ENCODE results near the gene ZFX.
"Not testable (repeated sequence)": the region's sequence is repeated elsewhere in the genome, so short reads cannot be mapped to it uniquely, and the experiment has no call there.

ZFX gene

DNA sequence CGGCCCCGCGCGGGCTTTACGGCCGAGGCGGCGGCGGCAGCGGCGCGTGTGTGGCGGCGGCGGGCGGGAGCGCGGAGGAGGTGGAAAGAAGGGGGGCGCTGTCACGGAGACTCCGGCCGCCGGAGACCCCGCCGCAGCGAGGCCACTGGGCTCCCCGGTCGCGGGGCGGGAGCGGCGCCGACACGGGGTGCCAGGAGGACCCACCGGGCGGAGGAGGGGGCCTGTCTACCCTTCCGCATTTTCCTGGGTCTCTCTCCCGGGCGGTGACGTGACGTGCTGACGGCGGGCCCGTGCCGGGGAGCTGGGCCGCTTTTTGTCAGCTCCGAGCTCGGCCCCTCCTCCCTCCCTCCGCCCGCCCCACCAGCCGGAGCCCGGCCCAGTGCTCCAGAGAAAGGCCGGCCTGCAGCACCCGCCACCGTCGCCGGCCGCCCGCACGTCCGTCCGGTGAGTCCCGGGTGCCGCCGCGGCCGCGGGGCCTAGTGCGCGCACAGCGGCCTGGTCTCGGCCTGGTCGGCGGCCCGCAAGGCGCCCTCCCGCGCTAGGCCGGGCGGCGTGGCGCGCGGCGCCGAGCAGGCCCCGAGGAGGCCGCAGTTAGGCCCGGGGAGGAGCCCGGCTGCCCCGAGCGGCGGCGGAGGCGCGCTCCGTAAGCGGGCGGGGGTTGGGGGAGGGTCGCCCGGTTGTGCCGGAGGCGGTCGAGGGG, at the start of gene ZFX:
Gene ZFX (plus strand): TSS at position 379 of the 700 bp plus-strand sequence. CDS start 23,014 bp downstream, outside the sequence.
- DNase-seq, result no peak

- DNase-seq, result no peak
Observed at GRCh38 chrX:24100713-24101112, 48.8 kb upstream of the ZFX start.

DNA sequence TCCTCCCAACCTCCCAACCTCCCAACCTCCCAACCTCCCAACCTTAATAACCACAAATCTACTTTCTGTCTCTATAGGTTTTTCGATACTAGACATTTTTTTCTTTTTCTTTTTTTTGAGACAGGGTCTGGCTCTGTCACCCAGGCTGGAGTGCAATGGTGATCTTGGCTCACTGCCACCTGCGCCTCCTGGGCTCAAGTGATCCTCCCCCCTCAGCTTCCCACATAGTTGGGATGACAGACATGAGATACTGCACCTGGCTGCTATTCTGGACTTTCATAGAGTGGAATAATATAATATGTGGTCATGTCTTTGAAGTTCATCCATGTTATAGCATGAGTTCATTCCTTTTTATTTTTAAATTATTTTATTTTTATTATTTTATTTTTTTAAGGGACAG, 39.5 kb upstream of the ZFX start:
- DNase-seq, result no peak

- DNase-seq, result no peak
Observed at GRCh38 chrX:24113181-24113580, 36.3 kb upstream of the ZFX start.

GRCh38 chrX:24117258-24117657, 32.3 kb upstream of the ZFX start:
- no peak for DNase-seq

- DNase-seq, result no peak
Observed at GRCh38 chrX:24124244-24124799, 25.2 kb upstream of the ZFX start.

DNA sequence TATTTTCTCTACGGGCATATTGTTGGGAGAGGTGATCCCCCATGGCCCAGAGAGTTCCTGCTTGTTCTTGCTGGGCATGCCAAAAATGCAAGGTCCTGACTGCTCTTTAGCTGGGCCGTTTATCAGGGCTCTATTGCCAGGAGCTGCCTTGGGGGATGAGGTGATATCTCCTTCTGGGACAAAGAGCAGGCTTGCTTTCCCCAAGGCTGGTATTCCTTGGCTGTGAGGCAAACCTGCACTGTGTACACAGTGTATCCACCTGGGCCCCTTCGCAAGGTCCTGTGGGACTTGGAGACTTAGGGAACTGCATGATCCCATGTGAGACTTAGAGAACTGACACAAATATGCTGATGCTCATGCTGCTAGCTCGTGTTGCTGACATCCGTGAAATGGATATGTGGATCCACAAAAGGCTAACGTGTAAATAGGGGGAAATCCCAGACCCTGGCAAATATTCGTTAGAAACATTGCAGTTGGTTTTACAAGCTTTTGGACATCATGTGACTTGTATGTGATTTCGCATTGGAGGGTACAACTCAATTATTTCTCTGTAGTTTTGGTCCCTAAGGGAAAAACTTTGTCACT, 24.4 kb upstream of the ZFX start:
- DNase-seq, result no peak

DNA sequence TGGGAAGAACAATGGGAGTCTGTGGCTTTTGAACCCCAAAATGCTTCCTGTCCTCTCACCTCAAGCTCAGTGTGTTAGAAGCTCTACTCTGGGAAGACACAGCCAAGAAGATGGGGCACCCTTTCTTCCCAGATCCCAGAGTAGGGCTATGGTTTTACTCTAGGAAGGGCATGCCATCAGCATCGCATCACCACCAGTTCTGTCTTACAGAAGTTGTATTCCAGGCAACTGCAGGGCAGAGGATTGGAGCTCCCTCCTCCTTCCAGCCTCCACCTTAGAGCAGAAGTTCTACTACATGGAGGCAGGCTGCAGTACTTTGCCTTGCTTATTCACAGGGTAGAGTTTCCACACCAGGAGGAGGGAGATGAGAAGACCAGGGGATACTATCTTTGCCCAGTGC, 18.1 kb upstream of the ZFX start:
- no peak for DNase-seq

- no peak for DNase-seq
Observed at GRCh38 chrX:24133312-24133711, 16.2 kb upstream of the ZFX start.

DNA sequence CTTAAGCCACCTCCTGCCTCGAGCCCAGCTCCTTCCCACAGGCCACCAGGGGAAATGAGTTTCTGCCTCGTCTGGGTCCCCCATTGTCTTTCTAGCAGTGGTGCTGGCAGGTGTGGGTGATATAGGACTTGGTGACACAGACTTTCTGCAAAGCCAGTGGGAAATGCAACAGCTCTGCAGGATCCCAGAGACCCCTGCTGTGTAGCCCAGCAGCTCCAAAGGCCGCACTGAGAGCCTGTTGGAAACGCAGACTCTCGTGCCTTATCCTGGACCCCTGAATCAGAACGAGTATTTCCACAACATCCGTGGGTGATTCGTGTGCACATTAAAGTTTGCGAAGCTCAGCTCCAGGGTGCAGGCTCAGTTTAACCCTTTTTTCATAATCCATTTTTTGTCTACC, 13.8 kb upstream of the ZFX start:
- not testable (repeated sequence) for DNase-seq

- DNase-seq, result no peak
Observed at GRCh38 chrX:24137192-24137591, 12.3 kb upstream of the ZFX start.

DNA sequence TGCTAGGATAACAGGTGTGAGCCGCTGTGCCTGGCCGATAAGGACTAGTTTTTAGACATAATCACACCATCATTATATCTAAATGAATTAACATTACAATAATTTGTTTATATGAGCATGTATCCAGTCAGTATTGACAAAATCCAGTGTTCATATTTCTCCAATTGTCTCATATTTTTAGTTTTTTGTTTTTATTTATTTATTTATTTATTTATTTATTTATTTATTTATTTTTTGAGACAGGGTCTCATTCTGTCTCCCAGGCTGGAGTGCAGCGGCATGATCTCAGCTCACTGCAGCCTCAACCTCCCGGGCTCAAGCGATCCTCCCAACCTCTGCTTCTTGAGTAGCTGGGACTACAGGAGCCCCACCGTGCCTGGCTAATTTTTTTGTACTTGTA, 5.5 kb upstream of the ZFX start:
- DNase-seq, result not testable (repeated sequence)

DNA sequence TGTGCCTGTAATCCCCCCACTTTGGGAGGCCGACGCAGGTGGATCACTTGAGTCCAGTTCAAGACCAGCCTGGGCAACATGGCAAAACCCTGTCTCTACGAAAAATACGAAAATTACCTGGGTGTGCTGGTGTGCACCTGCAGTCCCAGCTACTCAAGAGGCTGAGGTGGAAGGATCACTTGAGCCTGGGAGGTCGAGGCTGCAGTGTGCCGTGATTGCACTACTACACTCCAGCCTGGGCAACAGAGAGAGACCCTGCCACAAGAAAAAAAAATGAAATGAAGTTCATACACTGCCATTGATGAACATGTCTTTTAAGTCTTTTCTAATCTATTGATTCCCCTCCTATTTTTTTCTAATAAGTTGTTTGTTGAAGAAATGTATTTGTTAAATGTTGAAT, 5.0 kb upstream of the ZFX start:
- no peak for DNase-seq

DNA sequence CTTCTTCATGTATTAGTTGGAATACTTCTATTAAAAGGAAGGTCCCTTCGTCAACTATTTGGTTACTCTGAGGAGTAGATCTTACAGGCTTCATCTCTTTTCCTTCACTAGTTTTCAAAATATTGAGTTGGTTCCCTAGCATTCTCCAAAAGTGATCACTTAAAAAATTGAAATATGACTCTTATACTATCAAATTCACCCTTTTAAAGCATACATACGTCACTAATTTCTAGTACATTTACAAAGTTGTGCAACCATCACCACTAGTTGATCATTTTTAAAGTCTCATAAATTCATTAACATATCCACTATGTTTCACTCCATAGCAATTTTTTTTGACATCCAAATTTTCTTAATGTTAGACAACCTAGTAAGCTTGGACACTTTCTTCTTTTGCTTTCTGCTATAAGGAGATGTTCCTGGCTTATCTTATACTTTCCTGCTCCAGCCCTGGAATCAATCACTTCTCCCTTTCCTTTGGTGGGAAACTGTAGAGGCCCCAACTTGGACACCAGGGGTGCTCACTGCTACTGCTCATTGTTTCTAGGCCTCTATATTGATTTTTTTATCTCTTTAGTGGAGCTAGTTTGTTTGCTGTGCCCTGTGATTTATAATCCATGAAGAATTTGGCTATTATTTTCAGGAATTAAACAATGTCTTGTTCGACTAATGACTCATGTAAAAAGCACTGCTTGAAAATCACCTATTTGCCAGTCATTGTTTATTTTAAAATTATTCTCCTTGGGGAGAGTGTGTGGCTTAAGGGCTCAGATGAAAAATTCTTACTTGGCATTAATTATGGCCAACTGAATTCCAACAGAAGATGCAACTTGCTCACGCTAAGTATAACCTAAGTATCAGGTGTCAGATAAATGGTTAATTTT, 4.0 kb upstream of the ZFX start:
- no peak for DNase-seq

- no peak for DNase-seq
Observed at GRCh38 chrX:24146283-24146949, 3.1 kb upstream of the ZFX start.

GRCh38 chrX:24147165-24147564, 2.4 kb upstream of the ZFX start:
- no peak for DNase-seq

- no peak for DNase-seq
Observed at GRCh38 chrX:24148121-24148520, 1.4 kb upstream of the ZFX start.

DNA sequence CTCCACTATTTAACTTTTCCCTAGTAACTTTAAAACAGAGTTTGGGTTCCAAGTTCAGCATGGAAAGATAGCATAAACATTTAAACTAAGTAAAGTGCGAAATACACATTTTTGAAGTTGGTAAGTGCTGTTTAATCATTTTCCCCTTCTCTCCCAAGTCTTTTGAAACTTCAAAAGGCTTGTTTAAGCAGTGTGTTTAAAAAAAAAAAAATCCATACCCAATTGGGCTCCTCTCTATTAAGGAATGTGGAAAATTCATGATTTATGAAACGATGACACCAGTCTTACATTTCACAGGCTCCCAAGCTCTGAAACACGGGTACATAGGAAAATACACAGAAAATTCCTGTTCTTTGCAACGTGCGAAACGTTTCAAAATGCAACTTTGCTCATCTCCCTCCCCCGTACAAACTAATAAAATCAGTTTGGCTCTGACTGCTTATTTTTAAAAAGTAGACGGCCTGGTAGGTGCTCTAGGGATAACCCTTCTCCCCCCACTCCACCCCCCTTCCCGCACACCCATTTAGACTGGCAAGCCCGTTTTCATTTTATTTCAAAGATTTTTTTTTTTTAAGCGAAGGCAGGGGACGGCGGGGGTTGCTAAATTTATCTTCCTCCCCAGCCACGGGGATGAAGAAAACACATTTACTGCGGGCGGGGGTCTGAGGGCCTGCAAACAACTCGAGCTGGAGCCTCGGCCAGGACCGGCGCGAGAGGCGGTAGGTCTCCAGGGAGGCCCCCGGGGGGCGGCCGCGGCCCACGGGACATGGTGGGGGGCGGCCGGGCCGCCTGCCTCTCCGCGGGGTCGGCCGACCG, 786 bp upstream of the ZFX start:
- no peak for DNase-seq

GRCh38 chrX:24150051-24150790, 692 bp downstream of the ZFX start:
- no peak for DNase-seq

DNA sequence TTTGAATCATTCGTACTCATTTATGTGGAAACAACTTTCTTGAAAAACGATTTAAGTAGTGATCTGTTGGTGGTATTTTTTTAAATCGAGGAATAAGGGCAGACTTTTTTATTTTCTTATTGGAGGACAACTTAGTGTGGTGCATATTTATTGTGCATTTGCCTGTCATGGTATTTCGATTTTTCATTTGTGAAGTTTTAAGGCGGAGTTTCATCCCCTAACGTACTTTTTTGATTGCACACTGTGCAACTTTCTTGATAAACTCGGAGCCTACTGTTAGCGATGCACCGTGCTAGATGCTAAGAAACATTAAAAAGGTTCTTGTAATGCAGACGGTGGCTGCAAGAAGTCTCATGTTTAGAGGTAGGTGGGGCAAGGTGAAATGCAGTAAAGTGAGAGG, 1.4 kb downstream of the ZFX start:
- DNase-seq, result no peak

- DNase-seq, result no peak
Observed at GRCh38 chrX:24151513-24151912, 2.0 kb downstream of the ZFX start.

All from SIG-M5 (cell line).